Endothelial cell (in vitro differentiated cells): ENCODE measurements around the gene EIF2S3B. TPM values are rescaled to one million over a fixed set of nuclear protein-coding genes. Genes with fewer than 3 reads are reported as not detected.

Experiments
- DNase-seq: peaks from one replicate; pipeline ENCODE4 v3.0.0; 2021; ENCODE audit warnings: low spot score
- H3K27ac Mint-ChIP-seq: one replicate; pipeline ENCODE4 v1.8.0; 2021; ENCODE audit warnings: mixed read lengths, inconsistent platforms; ENCODE audit not compliant: unreplicated experiment
- H3K27me3 Mint-ChIP-seq: one replicate; pipeline ENCODE4 v1.8.0; 2021; ENCODE audit warnings: mild to moderate bottlenecking, moderate library complexity, mixed read lengths, inconsistent platforms; ENCODE audit not compliant: unreplicated experiment
- H3K36me3 Mint-ChIP-seq: one replicate; pipeline ENCODE4 v1.8.0; 2021; ENCODE audit warnings: mild to moderate bottlenecking, low read depth, mixed read lengths, inconsistent platforms; ENCODE audit not compliant: unreplicated experiment
- H3K4me1 Mint-ChIP-seq: one replicate; pipeline ENCODE4 v1.8.0; 2021; ENCODE audit warnings: mild to moderate bottlenecking, mixed read lengths, inconsistent platforms; ENCODE audit not compliant: unreplicated experiment
- H3K4me3 Mint-ChIP-seq: one replicate; pipeline ENCODE4 v1.8.0; 2021; ENCODE audit warnings: mild to moderate bottlenecking, mixed read lengths, inconsistent platforms; ENCODE audit not compliant: unreplicated experiment
- H3K9me3 Mint-ChIP-seq: one replicate; pipeline ENCODE4 v1.8.0; 2021; ENCODE audit warnings: mixed read lengths, inconsistent platforms; ENCODE audit not compliant: unreplicated experiment
- total RNA-seq: library from RNA; stranded (reverse); fragmentation: NEBNext Ultra II Directional; extraction: Animal tissue kit (Norgen Biotek cat#: 25700); gene quantifications from one replicate; pipeline ENCODE4 v1.2.1, GENCODE V29; 2021; ENCODE audit not compliant: unreplicated experiment
- TF ChIP-seq, protein P1 (sequence below): fragments of 200-600 bp; sonication (generic); IDR thresholded peaks from one replicate; pipeline ENCODE4 v1.5.0; 2021; ENCODE audit warnings: antibody characterized with exemption; ENCODE audit not compliant: unreplicated experiment

Gene EIF2S3B
- total RNA-seq, 1 donor from 2014 or later = 7.6 TPM

DNA sequence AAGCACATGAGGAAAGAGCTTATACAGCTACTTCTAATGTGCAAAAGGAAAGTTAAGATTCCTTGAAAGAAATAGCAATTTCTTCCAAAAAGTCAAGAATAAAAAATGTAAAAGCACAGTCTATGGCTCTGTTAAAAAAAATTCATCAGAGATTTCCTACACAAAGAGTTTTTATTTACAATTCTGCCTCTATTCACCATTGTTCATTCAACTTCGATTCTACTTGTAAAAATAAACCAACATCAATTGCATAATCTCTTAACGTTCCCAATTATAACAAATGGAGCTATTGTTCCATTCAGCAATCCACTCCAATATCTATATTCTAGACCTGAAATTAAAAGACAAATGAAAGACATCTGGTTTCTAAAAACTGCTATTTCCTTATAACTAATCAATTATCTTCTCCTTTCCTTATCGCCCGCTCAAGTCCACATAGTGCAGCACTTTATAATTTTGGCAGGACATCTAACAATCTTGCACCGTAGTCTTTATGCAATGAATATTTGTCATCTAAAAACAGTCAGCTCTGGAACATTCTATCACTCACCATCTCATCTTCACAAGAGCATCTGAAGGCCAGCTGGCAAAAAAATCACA, 6.2 kb downstream of the EIF2S3B start:
- no peak overlapping the region for H3K27ac Mint-ChIP-seq
- H3K36me3 Mint-ChIP-seq = no peaks in the 10 kb centered on the region
- no peaks in the 10 kb centered on the region for H3K27me3 Mint-ChIP-seq
- no peak for DNase-seq
- no peak overlapping the region for H3K4me3 Mint-ChIP-seq
- TF ChIP-seq, protein P1, sequence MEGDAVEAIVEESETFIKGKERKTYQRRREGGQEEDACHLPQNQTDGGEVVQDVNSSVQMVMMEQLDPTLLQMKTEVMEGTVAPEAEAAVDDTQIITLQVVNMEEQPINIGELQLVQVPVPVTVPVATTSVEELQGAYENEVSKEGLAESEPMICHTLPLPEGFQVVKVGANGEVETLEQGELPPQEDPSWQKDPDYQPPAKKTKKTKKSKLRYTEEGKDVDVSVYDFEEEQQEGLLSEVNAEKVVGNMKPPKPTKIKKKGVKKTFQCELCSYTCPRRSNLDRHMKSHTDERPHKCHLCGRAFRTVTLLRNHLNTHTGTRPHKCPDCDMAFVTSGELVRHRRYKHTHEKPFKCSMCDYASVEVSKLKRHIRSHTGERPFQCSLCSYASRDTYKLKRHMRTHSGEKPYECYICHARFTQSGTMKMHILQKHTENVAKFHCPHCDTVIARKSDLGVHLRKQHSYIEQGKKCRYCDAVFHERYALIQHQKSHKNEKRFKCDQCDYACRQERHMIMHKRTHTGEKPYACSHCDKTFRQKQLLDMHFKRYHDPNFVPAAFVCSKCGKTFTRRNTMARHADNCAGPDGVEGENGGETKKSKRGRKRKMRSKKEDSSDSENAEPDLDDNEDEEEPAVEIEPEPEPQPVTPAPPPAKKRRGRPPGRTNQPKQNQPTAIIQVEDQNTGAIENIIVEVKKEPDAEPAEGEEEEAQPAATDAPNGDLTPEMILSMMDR = no peak
- no peaks in the 10 kb centered on the region for H3K4me1 Mint-ChIP-seq
- H3K9me3 Mint-ChIP-seq = no peaks in the 10 kb centered on the region

DNA sequence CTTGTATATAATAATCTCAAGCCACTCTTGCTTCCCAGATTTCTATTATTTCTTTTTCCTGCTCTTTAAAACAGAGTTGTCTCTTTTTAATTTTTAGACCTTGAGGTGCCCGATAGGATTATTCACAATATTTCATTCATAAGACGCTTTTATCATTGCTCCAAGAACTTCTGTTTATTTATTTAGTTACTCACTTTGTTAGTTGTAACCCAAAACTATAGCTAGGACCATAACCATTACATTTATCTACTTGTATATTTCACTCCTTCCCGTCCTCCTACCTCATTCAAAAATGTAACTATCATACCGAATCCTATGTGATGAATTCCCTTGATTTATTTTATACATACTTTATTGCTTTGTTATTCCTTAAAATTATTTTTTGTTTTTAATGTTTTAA, 7.1 kb downstream of the EIF2S3B start:
- no peaks in the 10 kb centered on the region for H3K27me3 Mint-ChIP-seq
- H3K4me1 Mint-ChIP-seq = no peaks in the 10 kb centered on the region

DNA sequence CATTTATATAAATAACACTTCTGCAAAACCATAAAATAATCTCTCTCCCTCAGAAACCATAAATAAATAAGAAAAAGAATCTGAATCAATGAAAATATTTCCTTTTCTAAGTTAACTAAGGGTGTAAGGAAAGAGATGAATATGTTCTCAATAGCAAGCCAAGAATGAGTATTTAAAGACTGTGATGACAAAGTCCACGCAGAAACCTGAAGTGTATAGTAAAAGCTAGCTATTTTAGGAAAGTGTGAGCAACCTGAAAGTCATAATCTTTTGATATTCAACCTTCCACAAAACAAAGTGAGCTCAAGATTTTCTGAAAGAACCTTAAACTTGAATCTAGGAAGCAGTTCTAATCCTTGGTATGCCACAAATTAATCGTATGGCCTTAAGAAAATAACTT, 15.9 kb downstream of the EIF2S3B start:
- TF ChIP-seq, protein P1 = no peak
- DNase-seq = no peak
- no peak overlapping the region for H3K4me3 Mint-ChIP-seq
- no peaks in the 10 kb centered on the region for H3K4me1 Mint-ChIP-seq
- no peaks in the 10 kb centered on the region for H3K27me3 Mint-ChIP-seq
- no peaks in the 10 kb centered on the region for H3K36me3 Mint-ChIP-seq
- H3K9me3 Mint-ChIP-seq = no peaks in the 10 kb centered on the region
- no peak overlapping the region for H3K27ac Mint-ChIP-seq

More for the DNA sequence above, 7.1 kb downstream of the EIF2S3B start:
- Mint-ChIP-seq H3K9me3 (no peaks in the 10 kb centered on the region), H3K4me3 (no peak overlapping the region), H3K36me3 (no peaks in the 10 kb centered on the region), H3K27ac (no peak overlapping the region)
- DNase-seq = no peak
- TF ChIP-seq, protein P1 = no peak

DNA sequence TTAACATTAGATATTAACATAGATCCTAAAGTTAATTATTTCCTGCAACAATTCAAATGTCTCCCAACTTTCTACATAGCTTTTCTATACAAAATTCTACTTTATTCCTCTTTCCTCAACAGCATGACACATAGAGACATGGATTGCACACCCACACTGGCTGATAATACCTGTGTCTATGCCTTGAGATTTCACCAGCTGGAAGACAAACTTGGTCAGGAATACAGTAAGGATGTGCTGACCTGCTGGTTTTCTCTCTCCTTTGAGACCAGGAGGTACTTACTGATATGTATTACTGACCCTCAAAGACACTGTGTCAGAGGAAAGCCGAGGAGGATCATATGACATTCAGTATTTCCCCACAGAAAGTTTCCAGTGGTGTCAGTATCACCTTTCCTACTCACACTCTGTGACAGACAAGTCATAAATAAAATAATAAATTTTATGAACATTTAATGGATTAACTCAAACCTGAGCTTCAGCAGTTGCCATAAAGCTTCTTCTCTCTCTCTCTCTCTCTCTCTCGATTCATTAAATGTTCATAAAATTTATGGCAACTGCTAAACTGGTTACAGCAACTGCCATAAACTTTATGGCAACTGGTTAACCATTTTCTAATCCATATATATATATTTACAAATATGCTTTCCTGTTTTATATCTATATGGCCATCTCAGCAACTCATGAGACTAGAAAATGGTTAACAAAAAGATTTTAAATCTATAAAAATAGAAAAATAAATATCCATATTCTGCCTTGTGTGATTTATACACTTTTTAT, 22.7 kb downstream of the EIF2S3B start:
- TF ChIP-seq, protein P1 = no peak
- no peaks in the 10 kb centered on the region for H3K27me3 Mint-ChIP-seq
- no peak overlapping the region for H3K27ac Mint-ChIP-seq
- no peaks in the 10 kb centered on the region for H3K36me3 Mint-ChIP-seq
- H3K9me3 Mint-ChIP-seq = no peaks in the 10 kb centered on the region
- no peak for DNase-seq
- H3K4me1 Mint-ChIP-seq = no peaks in the 10 kb centered on the region
- no peak overlapping the region for H3K4me3 Mint-ChIP-seq

DNA sequence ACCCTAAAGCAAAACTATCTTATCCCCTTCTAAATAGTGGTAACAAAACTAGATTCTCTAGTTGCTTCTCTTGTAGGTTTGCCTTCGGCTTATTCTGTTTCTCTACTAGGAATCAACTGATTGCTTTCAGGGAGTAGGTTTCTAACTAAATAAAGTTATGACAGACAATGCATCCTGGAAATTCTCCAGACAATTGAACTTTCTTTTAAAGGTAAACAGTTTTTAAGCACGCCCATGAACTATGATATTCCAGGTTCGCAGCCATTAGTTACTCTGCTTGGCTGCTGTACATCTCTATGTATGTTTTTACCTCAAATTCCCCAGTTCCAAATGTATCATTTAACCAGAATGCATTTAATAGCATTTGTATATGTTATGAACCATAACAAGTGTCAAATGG, 23.9 kb downstream of the EIF2S3B start:
- H3K4me1 Mint-ChIP-seq = no peaks in the 10 kb centered on the region
- no peaks in the 10 kb centered on the region for H3K9me3 Mint-ChIP-seq
- no peak overlapping the region for H3K27ac Mint-ChIP-seq
- H3K4me3 Mint-ChIP-seq = no peak overlapping the region
- no peaks in the 10 kb centered on the region for H3K36me3 Mint-ChIP-seq
- H3K27me3 Mint-ChIP-seq = no peaks in the 10 kb centered on the region
- no peak for DNase-seq
- TF ChIP-seq, protein P1 = no peak
